GM21367 (cell line): ENCODE results near the gene EFCAB6.

Experiments
- ATAC-seq: cut with Tn5 transposase; IDR thresholded peaks from one replicate; pipeline ENCODE4 v1.9.1; 2021; ENCODE audit not compliant: unreplicated experiment

Gene EFCAB6

DNA sequence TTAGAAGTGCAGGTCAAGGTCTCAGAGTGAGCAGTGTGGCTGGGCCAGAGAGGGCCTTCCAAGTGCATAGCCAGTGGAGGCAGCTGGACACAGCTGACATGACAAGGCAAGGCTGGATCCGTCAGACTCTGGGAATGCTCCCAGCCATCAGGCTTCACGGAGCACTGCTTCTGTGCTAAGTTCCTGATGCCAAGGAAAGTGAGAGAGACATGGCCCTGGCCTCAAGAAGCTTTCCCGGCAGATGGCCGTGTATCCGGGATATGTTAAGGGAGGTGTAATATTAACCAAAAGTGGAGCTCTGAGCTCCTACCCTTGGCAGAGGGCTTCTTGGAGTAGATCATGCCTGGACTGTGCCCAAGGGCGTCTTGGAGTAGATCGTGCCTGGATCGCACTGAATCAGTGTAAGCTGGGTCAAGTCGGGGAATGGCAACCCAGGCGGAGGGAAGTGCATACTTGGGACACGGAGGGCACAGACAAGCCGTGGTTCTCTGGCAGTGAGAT, 7.4 kb upstream of the EFCAB6 start:
- no peak for ATAC-seq

DNA sequence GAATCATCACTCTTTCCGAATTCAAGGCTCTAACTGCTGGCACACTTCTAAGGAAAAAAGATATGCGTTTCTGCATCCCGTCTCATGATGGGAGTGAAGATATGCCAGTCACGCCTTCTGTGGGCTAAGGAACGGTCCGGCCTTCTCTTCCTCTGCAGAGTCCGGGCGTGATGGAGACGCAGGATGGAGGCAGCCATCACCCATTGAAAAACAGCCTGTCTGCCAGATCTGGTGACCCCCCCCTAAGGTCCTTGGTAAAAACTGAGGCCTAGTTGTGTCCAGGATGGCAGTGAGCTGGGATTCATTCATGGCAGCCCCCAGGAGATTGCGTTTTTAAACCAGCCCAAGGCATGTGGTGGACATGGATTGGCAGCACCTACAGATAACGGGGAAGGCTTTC, 6.9 kb upstream of the EFCAB6 start:
- ATAC-seq = no peak

DNA sequence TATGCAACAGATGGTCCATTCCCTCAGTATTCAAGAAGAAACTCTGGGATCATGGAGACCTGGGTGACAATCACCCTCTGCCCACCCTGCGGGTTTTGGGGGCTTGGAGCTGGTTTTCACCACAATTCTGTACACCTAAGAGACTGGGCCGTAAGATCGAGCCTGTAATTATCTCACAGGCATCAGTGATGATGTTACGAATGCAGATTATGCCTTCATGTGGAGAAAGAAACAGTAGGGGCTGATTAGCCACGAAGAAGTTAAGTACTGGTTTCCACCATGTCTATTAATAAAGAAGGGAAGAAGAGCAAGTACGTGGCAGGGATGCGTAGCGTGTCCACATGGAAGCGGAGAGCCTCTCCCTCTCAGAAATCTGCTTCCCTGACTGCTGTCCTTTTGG, 5.3 kb upstream of the EFCAB6 start:
- ATAC-seq = no peak

DNA sequence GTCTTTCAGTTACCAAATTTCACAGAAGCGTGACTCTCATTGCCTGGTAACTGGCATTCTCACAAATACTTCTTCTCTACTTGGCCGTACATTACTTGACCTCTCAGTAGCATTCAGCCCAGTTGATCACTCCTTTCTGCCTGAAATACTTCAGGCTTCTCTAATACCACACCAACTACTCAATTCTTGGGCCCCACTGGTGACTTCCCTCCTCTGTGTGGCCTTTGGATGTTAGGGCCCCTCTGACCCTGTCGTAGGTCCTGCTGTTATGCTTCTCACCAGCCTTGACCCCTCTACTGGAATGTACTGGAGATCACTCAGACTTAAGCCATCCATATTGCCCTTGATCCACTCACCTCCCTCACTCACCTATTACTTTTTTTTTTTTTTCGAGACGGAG, 2.2 kb upstream of the EFCAB6 start:
- ATAC-seq = no peak

DNA sequence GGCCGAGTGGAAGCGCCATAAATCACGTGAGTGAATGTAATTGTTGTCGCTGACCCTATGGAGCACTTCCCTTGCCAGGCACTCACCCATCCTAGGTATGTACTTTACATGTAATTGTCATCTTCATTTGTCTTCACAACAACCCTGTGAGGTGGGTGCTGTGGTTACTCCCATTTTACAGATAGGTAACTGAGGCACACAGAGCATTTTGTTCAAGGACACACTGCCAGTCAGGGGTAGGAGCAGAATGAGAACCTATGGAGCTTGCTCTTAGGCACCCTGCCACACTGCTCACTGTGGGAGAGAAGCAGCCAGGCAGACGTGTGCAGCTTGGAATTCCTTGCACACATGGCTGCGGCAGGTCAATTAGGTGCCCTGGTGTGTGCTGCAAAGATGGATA, 785 bp upstream of the EFCAB6 start:
- ATAC-seq = no peak

DNA sequence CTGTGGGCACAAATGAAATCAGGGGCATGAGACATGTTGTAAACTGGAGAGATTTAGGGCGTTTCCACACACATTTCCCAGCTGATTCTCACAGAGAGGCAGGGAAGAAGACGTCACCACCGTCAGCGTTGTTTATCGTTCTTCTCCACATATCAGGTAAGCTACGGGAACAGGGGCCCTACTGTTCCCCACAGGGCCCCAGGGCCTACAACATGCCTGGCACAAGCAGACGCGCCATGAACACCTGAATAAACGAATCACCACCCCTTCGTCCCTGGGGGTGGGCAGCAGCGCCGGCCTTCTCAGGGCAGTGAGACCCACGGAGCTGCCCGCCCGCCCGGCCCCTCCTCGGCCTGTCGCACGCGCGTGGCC, 342 bp downstream of the EFCAB6 start:
- ATAC-seq = no peak

DNA sequence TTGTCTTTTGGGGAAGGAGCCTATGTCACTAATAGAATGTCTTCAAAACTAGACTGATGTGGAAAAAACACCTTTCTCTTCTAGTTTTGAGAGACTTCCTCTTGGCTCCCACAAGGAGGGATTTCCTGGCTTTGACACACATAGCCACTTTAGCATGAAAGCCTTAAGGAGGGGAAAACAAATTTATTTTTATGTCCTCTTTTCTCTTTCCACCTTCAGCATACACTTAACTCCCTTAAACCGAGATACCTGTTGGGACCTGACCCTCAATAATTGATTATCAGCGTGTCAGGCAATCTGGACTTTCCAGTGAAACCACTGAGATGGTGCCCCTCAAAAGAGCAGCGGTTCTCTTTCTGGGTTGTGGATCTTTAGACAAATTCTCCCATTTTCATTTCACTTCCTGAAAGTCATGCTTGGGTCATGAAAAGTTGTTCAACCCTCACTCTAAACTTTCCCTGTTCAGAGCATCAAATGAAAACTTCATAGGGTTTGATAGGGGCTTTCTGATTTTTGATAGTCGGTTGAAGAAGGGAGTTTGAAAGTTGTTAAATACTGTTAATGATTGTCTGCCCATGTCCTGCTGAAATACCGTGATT, 9.1 kb downstream of the EFCAB6 start:
- ATAC-seq = no peak

DNA sequence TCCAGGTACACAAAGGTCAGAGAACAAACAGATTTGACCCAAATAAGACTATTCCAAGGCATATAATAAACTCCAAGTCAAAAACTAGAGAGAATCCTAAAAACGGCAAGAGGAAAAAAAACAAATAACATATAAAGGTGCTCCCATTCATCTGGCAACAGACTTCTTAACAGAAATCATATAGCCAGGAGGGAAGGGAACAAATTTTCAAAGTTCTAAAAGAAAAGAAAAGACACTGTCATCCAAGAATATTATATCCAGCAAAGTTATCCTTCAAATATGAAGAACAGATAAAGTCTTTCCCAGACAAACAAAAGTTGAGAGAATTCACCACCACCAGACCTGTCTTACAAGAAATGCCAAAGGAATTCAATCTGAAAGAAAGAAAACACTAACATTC, 11.1 kb downstream of the EFCAB6 start:
- no peak for ATAC-seq

DNA sequence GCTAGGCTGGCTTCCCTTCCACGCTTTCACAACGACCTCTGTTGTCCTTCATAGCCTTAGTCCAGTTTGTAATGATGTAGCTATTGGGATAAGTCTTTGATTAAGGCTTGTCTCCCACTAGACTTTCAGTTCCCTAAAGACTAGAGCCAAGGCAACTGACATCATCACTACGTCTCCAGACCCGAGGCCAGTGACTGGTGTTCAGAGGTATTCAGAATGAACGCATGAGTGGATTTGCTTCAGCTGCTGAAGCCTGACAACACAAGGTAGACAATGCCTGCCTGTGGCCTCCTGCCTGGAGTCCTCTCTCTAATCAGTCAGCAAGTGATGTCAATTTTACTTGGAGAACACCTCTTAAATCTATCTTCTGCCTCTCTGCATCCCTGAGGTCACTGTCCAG, 13.6 kb downstream of the EFCAB6 start:
- ATAC-seq = no peak

DNA sequence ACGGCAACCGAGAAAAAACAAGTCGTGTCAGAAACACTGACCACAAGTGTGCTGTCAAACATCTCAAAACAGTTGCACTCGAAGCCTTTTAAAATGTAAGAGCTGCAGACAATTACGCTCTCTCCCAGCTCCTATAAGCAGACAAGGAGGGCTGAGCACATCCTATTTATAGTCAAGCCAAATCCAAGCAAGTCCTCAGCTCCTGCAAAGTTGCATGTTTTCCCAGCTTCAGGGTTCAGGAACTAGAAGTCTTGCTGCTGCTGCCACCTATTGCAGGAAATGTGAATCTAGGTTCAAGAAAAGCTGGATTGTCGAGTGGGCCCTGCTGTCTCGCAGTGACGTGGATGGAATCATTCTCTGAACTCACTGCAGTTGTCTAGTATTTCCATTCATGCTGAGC, 15.5 kb downstream of the EFCAB6 start:
- no peak for ATAC-seq

DNA sequence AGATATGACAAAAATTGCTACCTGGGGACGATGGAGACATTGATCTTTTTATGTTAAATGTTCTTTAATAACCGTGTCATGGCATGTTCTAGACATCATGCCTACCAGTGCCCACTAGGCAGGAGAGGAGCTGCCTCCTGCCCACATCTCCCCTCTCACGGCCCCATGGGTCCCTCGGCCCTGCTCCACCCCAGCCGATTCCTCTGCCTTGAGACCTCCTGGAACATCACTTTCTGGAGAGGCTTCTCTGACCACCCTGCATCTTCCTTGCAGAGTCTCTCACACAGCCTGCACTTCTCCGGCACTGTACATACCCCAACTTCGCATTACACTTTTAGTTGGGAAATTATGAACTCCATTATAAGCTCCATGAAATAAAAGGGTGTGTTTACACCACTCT, 16.8 kb downstream of the EFCAB6 start:
- no peak for ATAC-seq

DNA sequence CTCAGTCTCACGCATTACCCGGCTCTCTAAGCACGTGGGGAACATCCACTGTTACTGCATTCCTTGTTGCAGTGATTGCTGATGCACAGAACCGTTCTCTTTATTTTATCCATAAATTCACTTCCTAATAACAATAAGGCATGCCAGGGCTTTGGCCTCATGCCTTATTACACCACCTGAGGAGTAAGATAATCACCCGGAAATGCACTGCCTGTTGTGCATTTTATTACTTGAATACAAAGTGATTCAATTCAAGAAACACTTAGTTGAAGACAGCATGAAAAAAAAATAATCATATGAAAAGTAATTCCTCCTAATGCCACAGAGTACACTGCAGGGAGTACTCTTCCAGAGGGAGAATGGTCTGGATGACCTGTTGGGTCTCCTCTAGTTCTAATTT, 19.2 kb downstream of the EFCAB6 start:
- ATAC-seq = no peak

DNA sequence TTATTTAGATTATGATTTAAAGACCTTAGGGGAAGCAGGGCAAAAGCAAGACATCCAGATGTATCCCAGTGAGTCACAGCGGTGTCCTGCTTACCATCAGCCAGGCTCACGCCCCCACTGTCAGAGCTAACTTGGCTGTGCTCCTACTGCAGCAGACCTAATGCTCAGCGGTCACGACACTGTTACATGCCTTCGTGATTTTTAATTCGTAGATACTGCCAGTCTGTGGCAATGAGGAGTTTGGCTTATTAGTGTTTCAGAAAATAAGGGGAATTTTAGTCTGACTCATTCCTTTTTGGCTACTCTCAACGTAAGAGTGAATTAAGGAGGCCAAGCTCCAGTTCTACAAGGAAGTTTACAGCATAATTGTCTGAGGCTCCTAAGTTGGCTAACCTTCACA, 22.7 kb downstream of the EFCAB6 start:
- ATAC-seq = no peak

DNA sequence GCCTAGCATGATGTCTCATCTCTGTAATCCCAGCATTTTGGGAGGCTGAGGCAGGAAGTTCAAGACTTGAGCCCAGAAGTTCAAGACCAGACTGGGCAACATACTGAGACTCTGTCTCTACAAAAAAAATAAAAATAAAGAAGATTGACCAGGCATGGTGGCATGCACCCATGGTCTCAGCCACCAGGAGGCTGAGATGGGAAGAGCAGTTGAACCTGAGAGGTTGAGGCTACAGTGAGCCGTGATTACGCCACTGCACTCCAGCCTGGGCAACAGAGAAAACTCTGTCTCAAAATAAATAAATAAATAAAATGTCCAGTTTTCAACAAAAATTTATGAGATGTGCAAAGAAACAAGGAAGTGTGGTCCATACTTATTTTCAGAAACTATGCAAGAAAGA, 28.3 kb downstream of the EFCAB6 start:
- ATAC-seq = no peak

DNA sequence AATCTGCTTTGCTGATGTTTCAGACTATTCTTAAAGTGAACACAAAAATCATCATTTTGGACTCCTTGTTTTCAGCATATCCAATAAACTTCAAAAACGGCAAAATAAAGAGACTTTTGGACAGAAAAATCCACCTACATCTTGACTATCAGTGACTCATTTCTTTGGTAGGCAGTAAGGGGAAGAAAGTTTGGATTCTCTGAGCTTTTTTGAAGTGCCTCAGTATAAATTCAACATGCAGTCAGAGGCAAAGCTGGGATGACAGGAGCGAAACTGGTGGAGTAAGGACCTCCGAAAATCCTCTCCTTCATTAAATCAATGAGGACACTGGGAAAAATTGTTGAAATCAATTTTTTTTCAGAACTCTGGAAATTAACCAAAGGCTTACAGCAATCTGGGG, 29.7 kb downstream of the EFCAB6 start:
- ATAC-seq = no peak

DNA sequence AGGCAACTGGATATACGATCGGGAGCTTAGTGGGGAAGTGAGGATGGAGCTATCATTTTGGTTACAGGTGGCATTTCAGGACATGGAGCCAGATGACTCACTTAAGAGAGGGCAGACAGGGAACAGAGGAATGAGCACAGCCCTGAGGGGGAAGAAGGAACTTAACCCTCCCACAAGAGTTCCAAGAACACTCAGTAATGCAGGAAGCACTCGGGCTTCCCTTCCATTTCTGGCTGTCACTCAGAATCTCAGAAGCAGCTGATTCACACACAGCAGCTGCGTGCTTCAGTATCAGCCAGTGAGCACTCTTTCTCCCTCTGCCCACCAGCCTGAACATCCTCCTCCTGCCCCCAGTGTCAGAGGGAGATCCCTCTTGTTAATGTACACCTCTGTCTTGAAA, 34.8 kb downstream of the EFCAB6 start:
- no peak for ATAC-seq

DNA sequence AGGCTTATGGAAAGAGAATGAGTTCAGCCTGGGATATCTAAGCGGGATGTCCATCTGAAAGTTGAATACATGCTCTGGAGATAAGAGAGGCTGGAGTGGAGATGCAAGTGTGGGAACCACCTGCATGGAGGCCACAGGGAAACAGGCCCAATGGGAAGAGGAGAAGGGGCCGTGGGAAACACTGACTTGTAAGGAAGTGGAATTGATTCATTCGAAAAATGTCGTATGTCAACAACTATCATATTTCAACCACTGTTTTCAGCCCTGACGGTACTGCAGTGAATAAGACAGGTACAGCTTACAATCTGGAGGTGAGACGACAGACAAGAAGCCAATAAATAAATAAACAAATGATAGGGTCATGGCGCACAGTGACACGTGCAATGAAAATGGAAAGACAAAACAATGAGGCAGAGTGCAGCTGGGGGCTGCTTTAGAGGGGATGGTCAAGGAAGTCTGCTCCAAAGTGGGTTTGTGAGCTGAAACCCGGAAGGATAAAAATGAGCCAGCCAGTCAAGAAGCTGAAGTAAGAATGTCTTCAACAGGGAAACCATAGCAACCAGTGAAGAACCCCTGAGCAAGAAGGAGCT, 35.9 kb downstream of the EFCAB6 start:
- no peak for ATAC-seq

DNA sequence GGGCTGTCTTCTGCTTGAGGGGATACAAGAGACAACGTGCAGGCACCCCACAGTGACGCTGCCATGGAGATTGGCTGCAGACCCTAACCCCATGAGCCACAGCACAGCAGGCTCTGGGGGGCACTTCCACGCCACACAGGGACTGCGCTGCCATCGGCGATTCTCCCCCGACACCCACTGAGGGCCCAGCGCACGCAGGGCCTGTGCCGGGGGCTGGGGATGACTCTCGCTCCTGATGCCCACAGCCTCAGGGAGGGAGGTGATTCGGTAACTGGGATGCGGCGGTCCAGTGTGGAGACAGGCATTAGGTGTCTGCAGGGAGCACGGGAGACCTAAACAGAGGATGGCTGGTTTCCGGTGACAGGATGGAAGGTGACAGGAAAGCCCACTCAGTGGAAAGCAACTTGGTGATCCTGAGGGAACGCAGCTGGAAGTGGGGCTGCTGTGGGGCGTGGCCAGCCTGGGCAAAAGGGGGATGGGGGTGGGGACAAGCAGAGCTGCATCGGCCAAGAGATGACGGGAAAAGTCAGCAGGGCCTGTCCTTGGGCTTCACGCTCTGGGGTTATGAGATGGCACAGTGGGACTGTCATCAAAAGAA, 37.7 kb downstream of the EFCAB6 start:
- no peak for ATAC-seq

DNA sequence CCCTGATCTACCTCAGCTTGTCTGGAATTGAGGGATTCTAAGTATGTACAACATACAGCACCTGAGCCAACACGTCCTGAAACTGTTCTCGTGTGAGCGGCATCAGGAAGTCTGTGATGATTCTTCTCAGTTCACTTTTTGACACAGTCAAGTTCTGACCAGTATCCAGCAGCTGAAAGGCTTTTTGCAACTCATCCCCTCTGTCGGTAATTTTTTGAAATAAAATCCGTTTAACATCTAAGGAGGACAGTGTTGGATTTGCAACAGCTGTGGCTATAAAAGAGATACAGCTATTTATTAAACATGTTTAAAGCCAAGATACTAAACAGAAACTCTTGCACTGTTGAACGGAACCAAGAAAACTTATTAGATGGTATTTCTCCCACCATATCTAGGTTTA, 39.3 kb downstream of the EFCAB6 start:
- ATAC-seq = no peak

DNA sequence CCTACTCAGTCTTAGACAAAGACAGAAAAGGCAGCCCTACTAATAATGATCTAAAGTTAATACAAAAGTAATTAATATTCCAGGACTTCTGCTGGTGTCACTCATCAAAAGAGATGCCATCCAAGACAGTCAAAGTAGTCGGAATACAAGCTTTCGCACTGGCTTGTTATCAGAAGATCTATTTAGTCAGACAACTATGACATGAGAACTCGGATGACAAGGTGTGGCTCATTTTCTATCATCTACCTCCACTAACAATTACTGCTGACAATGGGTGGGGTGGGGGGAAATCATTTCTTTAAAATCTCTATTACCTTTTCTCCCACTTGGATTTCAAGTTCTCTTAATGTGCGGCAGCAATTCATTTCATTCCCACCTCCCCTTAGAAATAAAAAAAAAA, 56.7 kb downstream of the EFCAB6 start:
- no peak for ATAC-seq

DNA sequence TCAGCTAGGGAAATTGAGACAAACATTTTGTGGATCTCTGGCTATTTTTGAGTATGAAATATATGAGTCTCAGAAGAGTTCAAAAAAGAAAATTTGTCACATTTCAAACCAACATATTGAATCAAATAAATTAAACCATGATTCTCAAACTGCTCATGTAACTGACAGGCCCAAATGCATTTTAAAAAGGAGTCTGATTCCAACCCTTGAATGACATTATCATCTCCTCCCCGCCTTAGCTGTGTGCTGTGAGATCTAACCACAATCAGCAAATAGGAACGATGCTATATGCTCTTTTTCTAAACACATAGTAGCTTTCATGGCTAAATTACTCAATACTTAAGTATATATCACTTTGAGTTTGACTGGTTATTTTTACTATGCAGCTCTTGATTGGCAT, 57.1 kb downstream of the EFCAB6 start:
- ATAC-seq = no peak

DNA sequence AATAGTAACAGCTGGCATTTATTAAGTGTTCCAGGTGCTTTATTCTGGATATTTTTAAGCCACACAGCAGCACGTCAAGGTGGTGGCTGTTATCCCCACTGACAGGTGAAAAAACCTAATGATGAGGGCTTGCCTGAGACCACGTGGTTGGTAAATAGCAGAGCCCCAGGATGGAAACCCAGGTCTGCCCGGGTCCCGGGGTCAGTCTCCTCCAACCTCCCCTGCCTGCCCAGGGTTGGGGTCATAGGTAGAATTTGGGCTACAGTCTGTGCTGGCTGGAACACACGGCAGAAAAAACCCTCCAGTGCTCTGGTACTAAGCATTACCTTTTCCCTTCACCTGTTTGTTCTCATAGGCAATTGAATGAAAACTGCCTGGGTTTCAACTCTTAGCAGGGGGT, 57.9 kb downstream of the EFCAB6 start:
- ATAC-seq = no peak

DNA sequence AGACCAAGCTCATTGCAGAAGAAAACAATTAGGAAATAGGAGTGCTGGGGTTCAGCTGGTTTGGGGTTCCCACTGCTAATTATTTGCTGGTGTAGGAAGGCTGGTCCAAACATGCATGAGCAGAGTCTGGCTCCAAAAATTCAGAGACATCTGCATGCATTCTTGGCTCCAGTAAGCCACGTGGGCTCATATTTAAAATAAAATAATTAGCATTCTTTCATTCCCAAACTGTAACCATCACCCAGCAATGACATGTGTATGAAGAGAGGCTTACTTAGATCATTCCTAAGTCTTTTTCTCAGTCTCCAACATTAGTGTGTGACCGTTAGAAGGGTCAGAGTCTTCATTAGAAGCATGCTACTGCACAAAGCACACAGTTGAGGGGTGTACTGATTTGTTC, 58.4 kb downstream of the EFCAB6 start:
- no peak for ATAC-seq
